Measurements from ENCODE around the gene SAP30BP. TPM values are rescaled to one million over a fixed set of nuclear protein-coding genes. Genes with fewer than 3 reads are reported as not detected.

Gene SAP30BP
- total RNA-seq, 1 donor: 69.2 TPM

DNA sequence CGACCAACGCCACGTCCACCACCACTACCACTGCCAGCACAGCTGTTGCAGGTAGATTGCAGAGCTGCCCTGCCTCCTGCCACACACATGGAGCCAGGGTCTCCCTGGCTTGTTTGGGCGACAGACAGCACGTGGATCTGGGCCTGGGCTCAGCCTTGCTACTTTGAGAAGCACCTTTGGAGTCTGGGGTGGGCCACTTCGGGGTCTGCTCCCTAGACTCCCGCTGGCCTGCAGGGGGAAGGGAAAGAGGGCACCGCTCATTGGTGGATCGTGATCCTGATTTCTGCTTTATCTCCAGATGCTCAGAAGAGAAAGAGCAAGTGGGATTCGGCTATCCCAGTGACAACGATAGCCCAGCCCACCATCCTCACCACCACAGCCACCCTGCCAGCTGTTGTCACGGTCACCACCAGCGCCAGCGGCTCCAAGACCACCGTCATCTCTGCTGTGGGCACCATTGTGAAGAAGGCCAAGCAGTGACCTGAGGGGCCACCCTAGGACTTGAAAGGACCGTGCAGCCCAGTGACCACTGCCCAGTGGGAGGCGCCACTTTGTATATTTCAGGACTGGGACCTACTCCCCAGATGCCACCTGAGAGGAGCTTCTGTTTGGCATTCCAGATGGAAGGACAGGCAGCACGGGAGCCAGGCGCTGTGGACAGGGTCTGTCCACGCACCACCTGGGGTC is 39.0 kb downstream of the SAP30BP start:
- DNase-seq (ENCODE audit: low read depth in 2 of 3, low spot score in 2 of 3): no peak

DNA sequence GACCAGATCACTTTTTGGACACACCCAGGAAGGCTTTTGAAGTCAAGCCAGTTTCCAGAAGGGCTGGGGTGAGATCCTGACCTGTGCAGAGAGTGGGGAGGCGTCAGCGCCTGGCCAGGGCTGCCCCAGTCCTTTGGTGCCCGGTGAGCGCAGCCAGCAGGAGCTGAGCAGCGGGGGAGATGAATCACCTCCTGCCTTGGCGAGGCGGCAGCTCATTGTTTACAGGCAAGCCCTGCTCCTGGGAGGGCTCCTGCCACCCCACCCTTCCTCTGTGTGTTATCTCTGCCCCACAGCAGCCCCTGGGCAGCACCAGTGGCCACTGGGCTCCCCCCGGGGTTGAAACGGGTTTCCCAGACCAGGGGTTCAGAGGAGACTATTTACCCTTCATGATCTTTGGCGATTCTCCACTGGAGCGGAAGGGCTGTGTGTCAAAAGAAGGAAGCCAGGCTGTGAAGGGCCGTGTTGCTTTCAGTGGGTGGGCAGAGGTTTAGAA is 40.0 kb downstream of the SAP30BP start:
- DNase-seq (ENCODE audit: low read depth in 2 of 3, low spot score in 2 of 3): peak in 2 of 3 donors; percentile 56 to 57

DNA sequence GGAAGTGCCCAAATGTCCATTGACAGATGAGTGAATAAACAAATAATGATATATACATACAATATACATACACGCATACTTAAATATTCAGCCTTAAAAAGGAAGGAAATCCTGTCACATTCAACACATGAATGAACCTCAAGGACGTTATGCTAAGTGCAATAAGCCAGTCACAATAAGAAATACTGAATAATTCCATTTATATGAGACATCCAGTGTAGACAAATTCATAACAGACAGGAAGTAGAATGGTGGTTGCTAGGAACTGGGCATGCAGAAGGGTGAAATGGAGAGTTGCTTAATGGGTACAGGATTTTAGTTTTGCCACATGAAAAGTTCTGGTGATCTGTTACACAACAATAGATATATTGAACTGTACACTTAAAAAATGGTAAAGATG is 45.3 kb downstream of the SAP30BP start:
- no peak for DNase-seq (ENCODE audit: low read depth in 2 of 3, low spot score in 2 of 3)

DNA sequence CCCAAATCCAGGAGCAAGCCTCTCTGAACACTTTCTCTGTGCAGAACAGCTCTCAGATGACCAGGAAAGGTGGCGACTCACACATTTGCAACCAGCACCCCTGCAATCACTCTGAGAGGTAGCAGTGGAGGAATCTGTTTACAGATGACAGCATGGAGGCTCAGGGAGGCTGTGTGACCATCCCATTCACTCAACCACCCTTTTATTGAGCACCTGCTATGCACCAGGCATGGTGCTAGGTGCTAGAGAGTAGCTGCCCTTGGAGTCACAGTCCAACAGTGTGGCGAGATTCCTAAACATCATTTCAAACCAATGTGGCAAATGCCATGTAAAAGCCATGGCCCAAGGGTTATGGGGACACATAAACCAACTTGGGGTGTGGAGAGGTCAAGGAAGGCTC is 52.6 kb downstream of the SAP30BP start:
- no peak for DNase-seq (ENCODE audit: low read depth in 2 of 3, low spot score in 2 of 3)

DNA sequence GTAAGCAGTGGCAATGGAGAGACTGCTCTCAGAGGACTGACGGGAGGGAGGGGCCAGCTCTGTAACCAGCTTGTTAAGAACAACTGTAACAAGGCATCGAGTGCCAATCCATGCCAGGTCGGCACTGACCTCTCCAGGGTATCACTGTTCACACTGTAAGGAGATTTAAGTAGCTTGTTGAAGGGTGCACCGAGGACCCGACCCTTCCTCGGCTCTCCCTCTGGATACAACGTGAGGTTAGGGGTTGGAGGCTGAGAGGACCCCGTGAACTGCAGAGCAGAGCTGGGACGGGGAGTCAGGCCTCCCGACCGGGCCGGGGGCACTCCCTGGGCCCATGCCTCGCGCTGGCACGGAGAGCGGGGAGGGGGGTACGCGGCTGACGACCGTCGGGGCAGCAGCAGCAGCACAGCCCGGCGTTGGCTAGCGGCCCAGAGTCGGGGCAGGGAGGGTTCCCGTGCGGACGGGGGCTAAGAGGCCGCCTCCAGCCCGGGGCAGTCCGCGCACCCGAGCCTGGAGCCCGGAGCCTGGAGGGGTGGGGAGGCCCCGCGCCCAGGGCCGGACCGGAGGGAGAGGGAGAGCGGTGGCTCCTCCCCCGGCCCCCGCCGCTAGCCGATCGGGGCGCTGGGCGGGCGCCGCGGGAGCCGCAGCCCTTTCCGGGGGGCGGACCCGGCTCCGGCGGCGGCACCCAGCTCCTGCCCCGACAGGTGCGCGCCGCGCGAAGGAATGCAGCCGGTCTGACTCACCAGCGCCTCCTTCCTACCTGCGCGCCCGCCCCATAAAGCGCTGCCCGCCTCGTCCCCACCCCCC is 53.7 kb downstream of the SAP30BP start, which contains the start of gene ITGB4:
Gene ITGB4 (plus strand): TSS at position 804 of the 807 bp plus-strand sequence. CDS start 3,245 bp downstream, outside the sequence.
- peak; percentile 29 to 39 (median 33) for DNase-seq (ENCODE audit: low read depth in 2 of 3, low spot score in 2 of 3)

DNA sequence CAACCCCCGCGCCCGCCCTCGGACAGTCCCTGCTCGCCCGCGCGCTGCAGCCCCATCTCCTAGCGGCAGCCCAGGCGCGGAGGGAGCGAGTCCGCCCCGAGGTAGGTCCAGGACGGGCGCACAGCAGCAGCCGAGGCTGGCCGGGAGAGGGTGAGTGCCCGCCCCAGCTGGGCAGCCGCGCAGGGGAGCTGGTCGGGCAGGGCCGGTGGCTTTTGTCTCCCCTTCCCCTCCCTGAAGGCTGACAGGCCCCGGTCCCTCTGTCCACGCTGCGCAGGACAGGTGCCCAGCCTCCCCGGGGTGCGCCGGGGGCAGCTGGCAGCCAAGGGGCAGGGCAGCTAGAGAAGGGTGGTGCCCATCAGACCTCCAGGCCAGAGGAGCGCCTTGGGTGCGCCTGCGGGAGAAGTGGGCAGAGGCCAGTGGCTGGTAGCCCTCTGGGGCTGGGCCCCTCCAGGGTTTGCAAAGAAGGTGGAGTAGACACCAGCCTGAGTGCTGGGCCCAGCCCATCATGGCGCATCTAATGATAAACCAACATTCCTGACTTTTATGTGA is 54.4 kb downstream of the SAP30BP start:
- no peak for DNase-seq (ENCODE audit: low read depth in 2 of 3, low spot score in 2 of 3)

DNA sequence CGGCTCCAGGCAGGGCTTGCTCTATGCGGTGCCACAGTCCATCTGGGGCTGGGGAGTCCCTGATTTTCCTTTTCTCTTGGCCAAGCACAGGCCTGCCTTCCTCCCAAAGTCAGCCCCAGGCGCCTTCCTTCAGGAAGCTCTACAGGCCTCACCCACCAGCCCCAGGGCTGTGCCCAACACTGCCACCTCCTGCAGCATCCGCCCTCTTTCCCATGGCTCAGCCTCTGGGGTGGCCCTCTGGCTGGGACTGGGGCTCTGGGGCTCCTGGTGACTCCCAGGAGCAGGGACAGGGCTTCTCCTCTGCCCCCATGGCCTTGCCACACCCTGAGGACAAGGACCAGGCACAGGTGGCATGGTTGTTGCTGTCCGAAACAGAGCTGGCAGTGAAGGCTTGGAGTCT is 54.9 kb downstream of the SAP30BP start:
- DNase-seq (ENCODE audit: low read depth in 2 of 3, low spot score in 2 of 3): no peak

DNA sequence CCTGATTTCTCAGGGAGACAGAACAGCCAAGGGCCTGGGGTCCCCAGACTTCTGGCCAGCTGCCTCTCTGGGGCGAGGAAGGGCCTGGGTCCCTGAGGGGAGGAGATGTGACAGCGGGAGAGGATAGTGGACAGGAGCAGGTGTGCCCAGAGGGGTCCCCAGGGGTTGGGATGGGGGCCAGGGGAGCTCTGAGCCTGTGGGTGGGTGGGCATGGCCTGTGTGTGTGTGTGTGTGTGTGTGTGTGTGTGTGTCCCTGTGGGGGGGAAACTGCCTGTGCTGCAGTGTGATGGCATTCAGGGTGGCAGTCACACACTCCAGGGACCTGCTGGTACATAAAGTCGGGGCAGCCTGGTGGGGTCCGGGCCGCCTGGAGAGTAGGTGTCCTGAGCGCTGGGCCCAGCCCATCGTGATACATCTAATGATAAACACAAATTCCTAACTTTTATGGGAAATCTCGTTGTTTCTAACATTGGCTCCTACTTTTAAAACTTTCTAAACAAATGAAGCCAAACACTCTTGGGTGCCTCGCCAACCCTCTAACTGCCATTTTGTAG is 55.5 kb downstream of the SAP30BP start:
- DNase-seq (ENCODE audit: low read depth in 2 of 3, low spot score in 2 of 3): no peak

DNA sequence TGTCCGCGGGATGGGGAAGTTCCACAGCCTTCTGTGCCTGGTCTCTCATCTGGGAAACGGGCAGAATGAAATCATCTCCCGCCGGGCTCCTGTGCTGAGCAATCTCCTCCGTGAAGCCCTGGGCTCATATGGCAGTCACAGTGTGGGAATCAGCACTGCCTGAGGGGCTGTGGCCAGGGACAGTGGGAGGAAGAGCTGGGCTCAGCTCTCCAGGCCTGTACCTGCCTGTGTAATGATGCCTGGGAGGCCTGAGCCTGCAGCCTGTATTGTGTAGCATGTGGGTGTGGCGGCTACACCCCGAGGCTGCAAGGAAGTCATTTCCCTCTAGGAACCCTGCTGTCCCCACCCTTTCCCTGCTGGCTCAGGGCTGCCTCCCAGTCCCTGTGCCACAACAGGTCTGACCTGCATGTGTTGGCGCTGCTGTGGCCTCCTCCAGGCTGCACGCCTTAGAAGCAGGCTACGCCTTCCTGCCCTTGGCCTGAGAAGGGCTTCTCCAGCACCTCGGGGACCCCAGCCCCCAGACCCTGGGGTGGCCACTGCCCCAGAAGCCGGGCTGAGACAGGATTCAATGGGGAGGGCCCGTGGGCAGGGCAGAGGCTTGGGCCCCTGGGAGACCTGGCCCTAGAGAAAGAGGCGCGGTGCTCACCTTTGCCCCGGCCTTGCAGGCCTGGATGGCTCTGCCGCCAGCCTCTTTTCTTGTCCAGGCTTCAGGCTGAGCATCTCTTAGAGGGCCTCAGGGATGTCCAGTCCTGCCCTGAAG is 56.2 kb downstream of the SAP30BP start:
- no peak for DNase-seq (ENCODE audit: low read depth in 2 of 3, low spot score in 2 of 3)

DNA sequence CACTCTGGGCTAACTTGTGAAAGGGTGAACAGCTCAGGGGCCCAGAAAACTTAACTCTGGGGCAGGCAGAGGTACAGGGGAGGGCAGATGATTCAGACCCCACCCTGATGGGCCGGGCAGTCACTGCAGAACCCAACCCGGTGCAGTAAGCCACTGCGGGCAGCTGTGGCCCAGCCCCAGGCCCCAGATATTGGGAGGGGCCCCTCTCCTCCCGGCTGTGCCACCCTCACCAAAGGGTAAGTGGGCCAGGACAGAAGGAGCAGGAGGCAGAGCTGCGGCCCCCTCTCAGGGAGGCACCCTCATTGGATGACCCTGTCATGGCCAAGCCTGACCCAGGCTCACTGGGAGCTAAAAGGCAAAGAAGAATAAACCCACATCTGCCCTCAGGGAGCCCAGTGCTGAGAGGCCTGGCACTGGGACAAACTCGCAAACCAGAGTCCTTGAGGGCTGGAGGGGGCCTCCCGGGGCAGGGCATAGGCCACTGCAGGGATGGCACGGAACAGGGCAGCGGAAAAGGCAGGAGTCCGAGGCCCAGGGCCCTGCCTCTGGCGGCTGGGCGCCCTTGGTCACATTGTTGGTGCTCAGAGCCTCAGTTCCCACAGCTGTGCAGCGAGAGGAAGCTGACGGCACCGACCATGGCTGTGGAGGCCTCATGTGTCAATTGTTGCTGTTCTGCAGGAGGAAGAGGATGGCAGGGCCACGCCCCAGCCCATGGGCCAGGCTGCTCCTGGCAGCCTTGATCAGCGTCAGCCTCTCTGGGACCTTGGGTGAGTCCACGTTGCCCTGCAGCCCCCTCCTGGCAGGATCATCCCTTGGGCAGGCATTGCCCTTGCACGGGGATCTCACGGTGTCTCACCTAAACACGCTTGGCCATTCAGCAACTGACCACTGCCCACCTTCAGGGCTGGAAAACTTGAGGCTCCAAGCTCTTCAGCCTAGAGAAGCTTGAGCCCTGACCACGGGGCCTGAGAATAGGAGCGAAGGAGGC is 57.2 kb downstream of the SAP30BP start:
- DNase-seq (ENCODE audit: low read depth in 2 of 3, low spot score in 2 of 3): no peak

DNA sequence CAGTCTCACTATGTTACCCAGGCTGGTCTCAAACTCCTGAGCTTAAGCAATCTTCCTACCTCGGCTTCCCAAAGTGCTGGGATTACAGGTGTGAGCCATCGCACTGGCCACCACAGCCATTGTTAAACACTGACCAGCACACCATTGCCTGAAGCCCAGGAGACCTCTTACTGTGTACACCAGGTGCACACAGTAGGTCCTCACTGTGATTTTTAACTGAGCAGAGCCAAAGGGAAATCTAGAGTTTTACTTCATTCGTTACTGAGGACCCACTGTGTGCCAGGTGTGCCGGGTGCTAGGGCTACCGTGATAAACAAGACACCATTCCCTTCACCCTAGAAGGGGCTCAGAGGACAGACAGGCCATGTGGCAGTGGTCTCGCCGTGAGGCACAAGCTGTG is 58.4 kb downstream of the SAP30BP start:
- DNase-seq (ENCODE audit: low read depth in 2 of 3, low spot score in 2 of 3): no peak

DNA sequence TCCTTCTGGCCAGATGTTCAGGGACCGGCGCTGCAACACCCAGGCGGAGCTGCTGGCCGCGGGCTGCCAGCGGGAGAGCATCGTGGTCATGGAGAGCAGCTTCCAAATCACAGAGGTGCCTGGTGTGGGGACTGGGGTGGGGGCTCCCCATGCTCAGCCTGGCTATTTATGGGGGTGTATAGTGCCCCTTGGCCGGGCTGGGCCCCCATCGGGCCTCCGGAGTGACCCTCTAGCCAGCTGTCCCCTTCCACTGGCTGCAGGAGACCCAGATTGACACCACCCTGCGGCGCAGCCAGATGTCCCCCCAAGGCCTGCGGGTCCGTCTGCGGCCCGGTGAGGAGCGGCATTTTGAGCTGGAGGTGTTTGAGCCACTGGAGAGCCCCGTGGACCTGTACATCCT is 60.3 kb downstream of the SAP30BP start:
- no peak for DNase-seq (ENCODE audit: low read depth in 2 of 3, low spot score in 2 of 3)

DNA sequence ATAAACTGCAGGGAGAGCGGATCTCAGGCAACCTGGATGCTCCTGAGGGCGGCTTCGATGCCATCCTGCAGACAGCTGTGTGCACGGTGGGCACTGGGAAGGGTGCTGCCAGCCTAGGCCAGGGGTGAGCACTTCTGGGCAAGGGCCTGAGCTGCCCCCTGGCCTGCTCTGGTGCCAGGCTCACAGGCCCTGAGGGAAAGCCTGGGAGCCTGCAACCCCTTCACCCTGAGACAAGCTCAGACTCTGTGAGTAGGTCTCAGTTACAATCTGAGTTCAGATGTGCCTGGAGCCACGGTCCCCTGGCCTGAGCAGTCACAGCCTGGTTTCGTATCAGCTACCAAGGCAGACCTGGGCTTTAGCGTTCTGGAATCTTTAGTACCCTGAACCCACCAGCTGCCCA is 62.2 kb downstream of the SAP30BP start:
- DNase-seq (ENCODE audit: low read depth in 2 of 3, low spot score in 2 of 3): no peak

DNA sequence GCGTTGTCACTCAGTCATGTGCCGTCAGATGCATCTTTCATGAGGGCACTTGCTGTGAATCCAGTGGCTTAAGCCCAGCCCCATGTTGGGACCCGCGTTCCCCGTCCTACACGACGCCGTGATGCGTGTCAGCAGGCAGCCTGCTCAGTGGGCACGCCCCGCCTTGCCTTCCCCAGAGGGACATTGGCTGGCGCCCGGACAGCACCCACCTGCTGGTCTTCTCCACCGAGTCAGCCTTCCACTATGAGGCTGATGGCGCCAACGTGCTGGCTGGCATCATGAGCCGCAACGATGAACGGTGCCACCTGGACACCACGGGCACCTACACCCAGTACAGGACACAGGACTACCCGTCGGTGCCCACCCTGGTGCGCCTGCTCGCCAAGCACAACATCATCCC is 62.9 kb downstream of the SAP30BP start:
- no peak for DNase-seq (ENCODE audit: low read depth in 2 of 3, low spot score in 2 of 3)

DNA sequence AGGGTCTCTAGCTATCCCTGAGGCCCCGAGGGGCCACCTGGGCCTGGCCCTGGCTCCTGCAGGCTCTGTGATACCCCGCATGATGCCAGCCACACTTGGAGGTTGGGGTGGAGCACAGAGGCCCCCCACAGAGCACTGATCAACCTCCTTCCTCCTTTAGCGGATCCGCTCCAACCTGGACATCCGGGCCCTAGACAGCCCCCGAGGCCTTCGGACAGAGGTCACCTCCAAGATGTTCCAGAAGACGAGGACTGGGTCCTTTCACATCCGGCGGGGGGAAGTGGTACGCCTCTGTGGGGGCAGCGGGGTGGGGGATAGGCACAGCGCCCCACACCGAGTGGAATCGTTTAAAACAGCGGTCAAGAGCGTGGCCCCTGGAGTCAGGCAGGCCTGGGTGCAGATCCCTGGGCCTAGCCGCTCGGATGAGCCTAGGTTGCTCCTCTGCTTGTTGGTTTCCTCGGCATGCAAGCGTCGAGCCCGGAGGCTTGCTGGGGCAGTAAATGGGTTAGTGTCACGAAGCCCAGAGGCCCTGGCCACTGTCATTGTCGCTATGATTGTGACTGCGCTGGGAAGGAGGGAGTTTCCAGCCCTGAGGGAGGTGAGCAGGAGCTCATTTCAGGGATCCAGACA is 64.1 kb downstream of the SAP30BP start:
- no peak for DNase-seq (ENCODE audit: low read depth in 2 of 3, low spot score in 2 of 3)

DNA sequence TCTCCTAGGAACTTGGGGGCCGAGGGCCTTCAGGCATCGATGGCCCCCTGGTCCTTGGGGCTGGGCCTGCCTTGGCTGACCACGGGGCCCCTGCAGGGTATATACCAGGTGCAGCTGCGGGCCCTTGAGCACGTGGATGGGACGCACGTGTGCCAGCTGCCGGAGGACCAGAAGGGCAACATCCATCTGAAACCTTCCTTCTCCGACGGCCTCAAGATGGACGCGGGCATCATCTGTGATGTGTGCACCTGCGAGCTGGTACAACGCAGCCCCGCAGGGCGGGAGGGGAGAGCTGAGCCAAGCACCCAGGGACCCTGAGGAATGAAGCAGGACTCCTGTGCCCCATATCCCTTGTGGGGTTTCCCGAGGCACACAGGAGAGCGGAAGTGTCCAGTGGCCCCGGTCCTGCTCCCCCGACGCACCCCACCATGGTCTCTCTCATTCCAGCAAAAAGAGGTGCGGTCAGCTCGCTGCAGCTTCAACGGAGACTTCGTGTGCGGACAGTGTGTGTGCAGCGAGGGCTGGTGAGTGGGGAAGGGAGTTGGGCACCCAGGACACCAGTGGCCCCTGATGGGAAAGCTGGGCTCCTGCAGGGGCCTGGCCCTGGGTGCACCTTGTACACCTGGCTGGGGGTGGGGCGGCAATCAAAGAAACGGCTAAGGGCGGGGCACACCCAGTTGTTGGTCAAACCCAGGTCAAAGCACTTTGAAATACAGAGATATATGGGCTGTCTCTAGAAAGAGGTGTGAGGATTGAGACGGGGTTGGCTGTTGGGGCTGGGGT is 64.8 kb downstream of the SAP30BP start:
- no peak for DNase-seq (ENCODE audit: low read depth in 2 of 3, low spot score in 2 of 3)

DNA sequence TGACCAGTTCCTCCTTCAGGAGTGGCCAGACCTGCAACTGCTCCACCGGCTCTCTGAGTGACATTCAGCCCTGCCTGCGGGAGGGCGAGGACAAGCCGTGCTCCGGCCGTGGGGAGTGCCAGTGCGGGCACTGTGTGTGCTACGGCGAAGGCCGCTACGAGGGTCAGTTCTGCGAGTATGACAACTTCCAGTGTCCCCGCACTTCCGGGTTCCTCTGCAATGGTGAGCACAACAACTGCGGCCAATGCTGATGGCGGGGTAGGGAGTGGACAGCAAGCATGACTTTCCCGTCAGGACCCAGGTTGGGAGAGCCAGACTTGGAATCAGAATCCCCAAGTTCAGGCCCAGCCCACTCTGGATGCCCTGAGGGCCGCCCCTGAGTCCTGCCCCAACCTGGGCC is 66.3 kb downstream of the SAP30BP start:
- no peak for DNase-seq (ENCODE audit: low read depth in 2 of 3, low spot score in 2 of 3)

DNA sequence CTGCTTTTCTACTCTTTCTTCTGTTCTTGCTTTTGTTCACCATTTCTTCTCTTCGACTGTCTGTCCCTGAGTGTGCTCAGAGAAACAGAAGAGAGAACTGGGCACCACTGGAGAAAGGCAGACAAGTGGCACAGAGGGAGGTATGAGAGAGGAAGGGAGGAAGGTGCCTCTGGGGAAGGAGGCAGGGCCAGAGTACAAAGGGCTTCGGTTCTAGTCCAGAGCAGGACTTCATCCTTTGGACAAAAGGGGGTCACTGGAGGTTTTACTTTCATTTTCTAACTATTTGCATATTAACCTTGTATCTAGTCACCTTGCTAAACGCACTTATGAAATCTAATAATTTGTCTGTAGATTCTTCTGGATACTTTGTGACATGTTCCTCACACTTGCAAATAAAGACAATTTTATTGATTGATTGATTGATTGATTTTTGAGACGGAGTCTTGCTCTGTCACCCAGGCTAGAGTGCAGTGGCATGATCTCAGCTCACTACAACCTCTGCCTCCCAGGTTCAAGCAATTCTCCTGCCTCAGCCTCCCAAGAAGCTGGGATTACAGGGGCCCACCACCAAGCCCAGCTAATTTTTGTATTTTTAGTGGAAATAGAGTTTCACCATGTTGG is 67.6 kb downstream of the SAP30BP start:
- DNase-seq (ENCODE audit: low read depth in 2 of 3, low spot score in 2 of 3): no peak
